DMS79 treated with DMSO at 0.1 percent for 48 hours (cell line): Measurements from ENCODE around the gene SPINT4.

ENCODE experiments used
- DNase-seq: peaks from one replicate; lab custom pipeline; 2025; lab: John Stamatoyannopoulos, UW

The SPINT4 gene

DNA sequence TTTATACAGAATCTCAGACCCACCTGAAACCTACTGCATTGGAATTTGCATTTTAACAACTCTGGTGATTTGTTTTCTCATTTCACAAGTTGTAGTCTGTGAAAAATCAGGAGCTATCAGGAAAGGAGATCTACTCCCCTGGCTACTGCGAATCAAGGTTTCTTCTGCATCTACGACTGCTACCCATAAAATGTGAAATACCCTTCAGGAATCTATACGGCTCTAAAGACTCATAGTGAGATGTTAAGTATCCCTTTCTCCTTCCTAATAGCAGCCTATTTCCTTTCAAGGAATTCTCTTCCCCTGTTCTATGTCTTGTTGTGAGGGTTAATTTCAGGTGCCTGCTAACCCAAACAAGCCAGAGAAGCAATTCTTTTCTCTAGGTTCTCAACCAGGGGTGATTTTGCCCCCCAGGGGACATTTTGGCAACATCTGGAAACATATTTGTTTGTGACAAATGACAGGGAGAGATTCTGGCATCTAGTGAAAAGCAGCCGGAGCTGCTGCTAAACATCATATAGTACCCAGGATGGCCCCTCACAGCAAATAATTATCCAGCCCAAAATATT is 43.2 kb downstream of the SPINT4 start:
- no peak for DNase-seq

DNA sequence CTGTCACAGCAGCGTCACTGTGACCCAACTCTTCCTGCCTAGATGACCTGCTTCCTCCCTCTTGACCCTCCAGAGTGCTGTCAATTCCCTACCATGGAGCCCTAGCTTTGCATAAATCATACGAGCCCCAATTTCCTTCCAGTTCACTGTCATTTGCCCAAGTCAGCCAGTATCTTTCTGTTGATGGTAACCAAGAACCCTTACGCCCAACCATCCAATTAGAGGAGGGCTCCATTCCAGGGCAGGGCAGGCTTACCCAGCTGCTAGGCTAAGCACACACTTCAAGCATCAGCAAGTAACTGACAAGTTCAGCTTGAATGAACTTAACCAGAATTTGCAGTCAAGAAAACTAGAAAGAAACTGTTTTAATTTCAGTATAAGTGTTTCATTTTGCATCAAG is 43.8 kb downstream of the SPINT4 start:
- no peak for DNase-seq

DNA sequence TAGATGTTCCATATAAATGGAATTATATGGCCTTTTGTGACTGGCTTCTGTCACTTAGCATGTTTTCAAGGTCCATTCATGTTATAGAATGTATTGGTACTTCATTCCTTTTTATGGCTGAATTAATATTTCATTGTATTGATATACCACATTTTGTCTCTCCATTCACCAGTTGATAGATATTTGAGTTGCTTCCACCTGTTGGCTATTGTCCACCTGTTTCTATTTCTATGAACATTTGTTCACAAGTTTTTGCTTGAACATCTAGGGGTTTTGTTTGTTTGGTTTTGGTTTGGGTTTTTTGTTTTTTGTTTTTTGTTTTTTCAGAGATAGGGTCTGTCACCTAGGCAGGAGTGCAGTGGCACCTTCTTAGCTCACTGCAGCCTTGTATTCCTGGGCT is 46.3 kb downstream of the SPINT4 start:
- no peak for DNase-seq

DNA sequence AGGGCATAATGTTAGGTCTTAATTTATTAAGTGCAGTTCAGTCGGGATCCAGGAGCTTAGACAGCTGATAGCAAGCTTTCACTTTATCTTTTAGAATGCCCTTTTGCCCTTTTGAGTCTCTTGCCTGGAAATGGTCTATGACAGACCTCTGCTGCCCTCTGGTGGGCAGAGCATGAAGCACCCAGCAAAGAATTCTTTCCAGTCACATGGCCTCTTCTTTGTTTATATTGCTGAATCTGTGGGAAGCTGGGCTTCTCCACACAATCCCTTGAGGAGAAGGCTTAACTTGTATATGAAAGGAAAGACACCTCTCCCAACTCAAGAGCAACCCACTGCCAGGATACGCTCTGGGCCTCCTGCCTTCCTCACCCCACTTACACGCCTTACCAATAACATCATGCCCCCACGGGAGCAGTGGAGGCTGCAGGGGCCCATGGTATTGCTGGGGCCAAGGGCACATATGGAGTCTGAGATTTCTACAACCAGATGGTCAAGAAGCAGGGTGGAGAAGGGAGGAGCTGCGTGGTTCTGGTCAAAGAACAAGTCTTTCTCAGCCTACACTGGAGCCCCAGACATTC is 49.1 kb downstream of the SPINT4 start:
- peak; percentile 39 for DNase-seq

DNA sequence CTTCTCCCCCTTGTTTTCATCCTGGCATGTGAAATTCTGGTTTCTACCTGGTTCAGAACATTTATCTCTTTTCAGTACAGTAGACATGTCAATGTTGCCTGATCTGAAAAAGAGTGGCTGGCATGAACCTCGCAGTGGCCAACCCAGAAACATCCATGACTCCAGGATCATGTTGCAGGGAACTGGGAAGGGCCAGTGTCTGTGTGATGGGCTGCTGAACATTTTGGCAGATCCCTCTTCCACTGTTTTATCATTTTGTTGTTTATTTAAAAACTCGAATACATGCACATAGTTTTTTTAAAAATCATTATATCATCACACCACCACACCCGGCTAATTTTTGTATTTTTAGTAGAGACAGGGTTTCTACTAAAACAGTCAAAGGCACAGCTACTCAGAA is 50.5 kb downstream of the SPINT4 start:
- no peak for DNase-seq

DNA sequence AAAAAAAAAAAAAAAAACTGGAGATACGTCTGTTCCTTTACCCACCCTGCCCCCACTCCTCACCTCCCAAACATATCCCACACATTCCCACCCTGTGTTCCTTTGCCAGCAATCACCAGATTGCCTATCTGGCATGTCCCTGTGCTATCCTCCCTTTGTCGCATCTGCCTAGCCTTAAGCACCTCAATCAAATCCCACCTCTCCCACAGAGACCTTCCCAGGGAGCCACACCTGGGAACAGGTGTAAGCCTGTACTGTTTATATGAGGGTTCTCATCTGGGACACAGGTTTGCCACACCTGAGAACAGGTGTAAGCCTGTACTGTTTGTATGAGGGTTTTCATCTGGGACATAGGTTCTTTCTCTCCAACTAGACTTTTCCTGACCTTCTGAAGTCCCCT is 52.8 kb downstream of the SPINT4 start:
- no peak for DNase-seq

DNA sequence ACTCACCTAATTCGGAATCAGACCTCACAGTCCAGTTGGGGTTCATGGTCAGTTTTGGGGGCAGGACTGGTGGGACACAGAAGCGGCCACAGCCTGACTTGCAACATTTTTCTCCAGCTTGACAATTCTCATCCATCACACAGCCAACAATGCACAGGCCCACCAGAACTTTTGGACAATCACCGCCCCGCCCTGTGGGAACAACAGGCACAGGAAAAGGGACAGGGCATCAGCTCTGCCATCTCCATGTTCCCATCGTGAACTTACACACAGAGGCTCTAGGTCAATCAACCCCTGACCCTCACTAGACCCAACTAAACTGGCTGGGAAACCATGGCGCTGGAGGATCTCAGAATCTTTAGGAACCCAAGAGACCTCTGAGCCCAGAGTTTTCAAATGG is 53.3 kb downstream of the SPINT4 start:
- no peak for DNase-seq
